GM21786 (cell line): ENCODE measurements around the gene B4GALT5.

Experiments
- ATAC-seq: cut with Tn5 transposase; IDR thresholded peaks from one replicate; pipeline ENCODE4 v1.9.1; 2021; ENCODE audit not compliant: unreplicated experiment

The B4GALT5 gene

GRCh38 chr20:49701241-49701790, 12.4 kb downstream of the B4GALT5 start:
- no peak for ATAC-seq

GRCh38 chr20:49700411-49701185, 13.1 kb downstream of the B4GALT5 start:
- no peak for ATAC-seq

- ATAC-seq = peak; percentile 88
Measured at GRCh38 chr20:49699200-49699992, 14.3 kb downstream of the B4GALT5 start.

GRCh38 chr20:49698477-49698876, 15.2 kb downstream of the B4GALT5 start:
- ATAC-seq = no peak

GRCh38 chr20:49697071-49697470, 16.6 kb downstream of the B4GALT5 start:
- ATAC-seq = no peak

- no peak for ATAC-seq
Measured at GRCh38 chr20:49696594-49696993, 17.1 kb downstream of the B4GALT5 start.

GRCh38 chr20:49695830-49696229, 17.8 kb downstream of the B4GALT5 start:
- no peak for ATAC-seq

- no peak for ATAC-seq
Measured at GRCh38 chr20:49694450-49695071, 19.1 kb downstream of the B4GALT5 start.

GRCh38 chr20:49693435-49694171, 20.1 kb downstream of the B4GALT5 start:
- no peak for ATAC-seq

GRCh38 chr20:49692941-49693340, 20.7 kb downstream of the B4GALT5 start:
- no peak for ATAC-seq

- no peak for ATAC-seq
Measured at GRCh38 chr20:49691818-49692568, 21.7 kb downstream of the B4GALT5 start.

GRCh38 chr20:49690899-49691620, 22.6 kb downstream of the B4GALT5 start:
- ATAC-seq = no peak

GRCh38 chr20:49687595-49688567, 25.8 kb downstream of the B4GALT5 start:
- ATAC-seq = no peak

GRCh38 chr20:49685809-49686208, 27.9 kb downstream of the B4GALT5 start:
- ATAC-seq = no peak

- ATAC-seq = no peak
Measured at GRCh38 chr20:49685161-49685601, 28.5 kb downstream of the B4GALT5 start.

- ATAC-seq = no peak
Measured at GRCh38 chr20:49684335-49684997, 29.2 kb downstream of the B4GALT5 start.

GRCh38 chr20:49682798-49683197, 30.9 kb downstream of the B4GALT5 start:
- no peak for ATAC-seq

GRCh38 chr20:49682278-49682677, 31.4 kb downstream of the B4GALT5 start:
- ATAC-seq = no peak
